ENCODE data around the gene PLXNA4. TPM values are rescaled to one million over a fixed set of nuclear protein-coding genes. Genes with fewer than 3 reads are reported as not detected.
A peak's percentile ranks its signal among the peaks of the same experiment; 100 is the strongest.

PLXNA4 gene
- total and polyA plus RNA-seq, 2 experiments from 2014 or later: 7.3 to 33.3 TPM

- Histone ChIP-seq H3K4me3 (no peak overlapping the region), H3K27ac (no peak overlapping the region), H3K36me3 (no peaks in the 10 kb centered on the region), H3K9me3 (ENCODE audit: low read depth) (no peaks in the 10 kb centered on the region), H3K4me1 (ENCODE audit: low read depth) (peaks cover 41% of the 10 kb centered on the region), H3K27me3 (no peaks in the 10 kb centered on the region)
- no peak for DNase-seq (ENCODE audit: low read depth in 1 of 2, low spot score in 1 of 2)
- no peak for TF ChIP-seq CTCF (IDR thresholded peaks at IDR 0.05; ENCODE audit: low read depth, low read length)
Observed at GRCh38 chr7:132162556-132163144, 413.6 kb downstream of the PLXNA4 start.

- no peaks in the 10 kb centered on the region for H3K36me3 ChIP-seq
Observed at GRCh38 chr7:132161976-132162375, 414.3 kb downstream of the PLXNA4 start.

GRCh38 chr7:132161533-132161915, 414.7 kb downstream of the PLXNA4 start:
- TF ChIP-seq CTCF (IDR thresholded peaks at IDR 0.05; ENCODE audit: low read depth, low read length): no peak
- Histone ChIP-seq H3K4me3 (no peak overlapping the region), H3K9me3 (ENCODE audit: low read depth) (no peaks in the 10 kb centered on the region), H3K27ac (no peak overlapping the region), H3K4me1 (ENCODE audit: low read depth) (peaks cover 41% of the 10 kb centered on the region), H3K36me3 (no peaks in the 10 kb centered on the region), H3K27me3 (no peaks in the 10 kb centered on the region)
- DNase-seq (ENCODE audit: low read depth in 1 of 2, low spot score in 1 of 2): no peak

More at GRCh38 chr7:132161976-132162375, 414.3 kb downstream of the PLXNA4 start:
- peak in 1 of 2 donors; percentile 16 for DNase-seq (ENCODE audit: low read depth in 1 of 2, low spot score in 1 of 2)
- Histone ChIP-seq H3K9me3 (ENCODE audit: low read depth) (no peaks in the 10 kb centered on the region), H3K27ac (peak overlapping the region; percentile 4), H3K4me1 (ENCODE audit: low read depth) (peaks cover 41% of the 10 kb centered on the region), H3K4me3 (no peak overlapping the region), H3K27me3 (no peaks in the 10 kb centered on the region)
- no peak for TF ChIP-seq CTCF (IDR thresholded peaks at IDR 0.05; ENCODE audit: low read depth, low read length)

GRCh38 chr7:132160611-132161532, 415.4 kb downstream of the PLXNA4 start:
- peak; percentile 25 to 76 for DNase-seq (ENCODE audit: low read depth in 1 of 2, low spot score in 1 of 2)
- H3K9me3 ChIP-seq (ENCODE audit: low read depth): no peaks in the 10 kb centered on the region

GRCh38 chr7:132158841-132159240, 417.4 kb downstream of the PLXNA4 start:
- Histone ChIP-seq H3K4me1 (ENCODE audit: low read depth) (peaks cover 26% of the 10 kb centered on the region), H3K27me3 (no peaks in the 10 kb centered on the region), H3K9me3 (ENCODE audit: low read depth) (no peaks in the 10 kb centered on the region), H3K36me3 (no peaks in the 10 kb centered on the region), H3K27ac (no peak overlapping the region), H3K4me3 (no peak overlapping the region)
- TF ChIP-seq CTCF (IDR thresholded peaks at IDR 0.05; ENCODE audit: low read depth, low read length): no peak
- DNase-seq (ENCODE audit: low read depth in 1 of 2, low spot score in 1 of 2): no peak

More at GRCh38 chr7:132160611-132161532, 415.4 kb downstream of the PLXNA4 start:
- H3K27me3 ChIP-seq: no peaks in the 10 kb centered on the region
- peak overlapping the region; percentile 26 for H3K27ac ChIP-seq
- no peak for TF ChIP-seq CTCF (IDR thresholded peaks at IDR 0.05; ENCODE audit: low read depth, low read length)
- H3K36me3 ChIP-seq: no peaks in the 10 kb centered on the region
- no peak overlapping the region for H3K4me3 ChIP-seq
- H3K4me1 ChIP-seq (ENCODE audit: low read depth): peaks cover 41% of the 10 kb centered on the region
